ENCODE measurements around the gene ANAPC2.

Gene ANAPC2

GRCh38 chr9:137224830-137225694, 36.7 kb upstream of the ANAPC2 start, which contains the start of gene CYSRT1:
Gene CYSRT1, plus strand, starts transcription at chr9:137225174. Its CDS starts 448 bp downstream, at chr9:137225622.
- Histone ChIP-seq H3K9me3 (no peaks in the 10 kb centered on the region), H3K36me3 (no peaks in the 10 kb centered on the region), H3K4me1 (ENCODE audit: control insufficient read depth in 1 of 2, insufficient read depth in 1 of 2, low read depth in 1 of 2, low read length in 1 of 2) (peaks cover 15 to 30% of the 10 kb centered on the region in 2 experiments), H3K27ac (peak within 1 kb of the TSS; percentile 87), H3K27me3 (peaks cover 88% of the 10 kb centered on the region), H3K4me3 (ENCODE audit: low read depth in 1 of 2, low read length in 1 of 2) (peak within 1 kb of the TSS; percentile 84 to 94)
- TF ChIP-seq CTCF (IDR thresholded peaks at IDR 0.05): no peak

DNA sequence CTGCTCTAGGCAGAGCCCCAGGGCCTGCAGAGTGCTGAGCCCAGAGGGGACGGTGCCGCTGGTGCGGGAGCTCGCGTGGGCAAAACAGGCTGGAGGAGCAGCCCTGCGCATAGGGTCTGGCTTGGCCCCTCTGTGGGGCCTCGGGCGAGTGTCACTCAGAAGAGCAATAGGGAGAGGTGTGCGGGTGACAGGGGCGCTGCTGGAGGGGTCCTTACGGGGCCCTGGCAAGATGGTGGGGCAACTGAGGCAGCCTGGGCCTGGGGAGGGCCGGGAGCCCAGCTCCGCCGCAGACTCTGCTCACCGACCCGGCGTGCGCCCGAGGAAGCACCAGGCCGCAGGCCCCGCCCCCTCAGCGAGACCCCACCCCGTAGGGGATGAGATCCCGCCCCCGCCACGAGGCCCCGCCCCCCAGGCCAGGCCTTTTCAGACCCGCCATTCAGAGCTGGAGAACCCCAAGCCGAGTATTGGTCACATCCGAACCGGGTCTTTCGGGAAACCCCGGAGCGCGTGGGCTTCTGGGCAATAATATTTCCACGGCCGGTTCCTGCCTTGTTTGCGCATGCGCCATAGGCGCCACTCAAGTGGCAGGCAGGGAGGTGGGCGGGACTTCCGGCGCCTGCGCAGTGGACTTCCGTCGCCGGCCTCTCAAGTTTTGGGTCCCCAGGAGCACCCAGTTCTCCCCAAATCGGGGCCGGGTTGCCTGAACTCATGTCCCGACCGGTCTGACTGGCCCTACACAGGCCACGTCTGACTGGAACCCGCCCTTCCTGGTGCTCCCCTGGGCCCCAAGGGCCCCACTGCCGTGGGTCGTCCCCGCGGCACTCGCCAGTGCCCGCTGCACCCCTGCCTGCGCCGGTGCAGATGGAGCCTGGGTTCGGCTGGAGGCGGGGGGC, 35.0 kb upstream of the ANAPC2 start:
- Histone ChIP-seq H3K36me3 (peaks cover 2% of the 10 kb centered on the region), H3K9me3 (no peaks in the 10 kb centered on the region), H3K4me1 (ENCODE audit: control insufficient read depth in 1 of 2, insufficient read depth in 1 of 2, low read depth in 1 of 2, low read length in 1 of 2) (peaks cover 15 to 30% of the 10 kb centered on the region in 2 experiments), H3K27me3 (peaks cover 75% of the 10 kb centered on the region), H3K27ac (peak overlapping the region; percentile 87), H3K4me3 (ENCODE audit: low read depth in 1 of 2, low read length in 1 of 2) (peak overlapping the region; percentile 84 to 94)
- peak; percentile 26 for TF ChIP-seq CTCF (IDR thresholded peaks at IDR 0.05)

DNA sequence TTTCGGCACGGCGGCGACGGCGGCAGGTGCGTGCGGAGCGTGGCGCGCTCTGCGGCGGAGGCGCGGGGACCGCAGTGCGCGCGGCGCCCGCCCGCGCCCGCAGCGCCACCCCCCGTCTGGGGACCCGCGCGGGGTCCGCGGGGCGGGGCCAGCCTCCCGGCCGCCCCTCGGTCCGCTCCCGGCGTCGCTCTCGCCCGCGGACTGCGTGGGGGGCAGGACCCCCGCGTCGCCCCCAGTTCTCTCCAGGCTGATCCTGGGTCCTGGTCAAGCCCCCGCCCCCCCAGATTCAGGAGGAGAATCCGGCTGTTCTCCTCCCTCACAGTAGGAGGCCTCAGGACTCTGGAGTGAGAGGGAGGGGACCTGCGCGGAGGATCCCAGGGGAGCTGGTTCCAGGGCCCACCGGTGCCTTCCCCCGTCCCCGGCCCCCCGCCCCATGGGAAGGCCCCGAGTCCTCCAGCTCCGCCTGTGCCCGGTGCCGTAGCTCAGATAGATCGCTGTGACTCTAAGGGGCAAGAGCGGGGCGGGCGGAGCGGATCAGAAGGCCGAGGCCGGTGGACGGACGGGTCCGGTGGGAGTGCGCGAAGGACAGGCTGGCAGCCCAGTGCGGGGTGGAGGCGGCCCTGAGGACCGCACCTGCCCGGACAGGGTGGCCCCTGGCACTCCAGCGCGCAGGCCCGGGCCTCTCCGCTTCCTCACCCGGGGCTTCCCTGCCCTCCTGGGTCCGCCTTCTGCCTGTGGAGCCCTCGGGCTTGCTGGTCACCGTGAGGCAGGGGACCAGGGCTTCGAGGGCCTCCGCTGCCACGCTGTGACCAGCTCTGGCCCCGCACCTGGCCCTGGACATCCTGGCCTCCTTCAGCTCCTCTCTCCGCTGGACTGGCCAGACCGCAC, 34.1 kb upstream of the ANAPC2 start, which contains the start of gene RNF208:
TSS of gene RNF208 (minus strand) at position 51 of the 888 bp plus-strand sequence. CDS start 1,028 bp downstream, outside the sequence.
- Histone ChIP-seq H3K27ac (peak within 1 kb of the TSS; percentile 87), H3K9me3 (no peaks in the 10 kb centered on the region), H3K4me1 (ENCODE audit: control insufficient read depth in 1 of 2, insufficient read depth in 1 of 2, low read depth in 1 of 2, low read length in 1 of 2) (peaks cover 15 to 30% of the 10 kb centered on the region in 2 experiments), H3K36me3 (peaks cover 11% of the 10 kb centered on the region), H3K27me3 (peaks cover 66% of the 10 kb centered on the region), H3K4me3 (ENCODE audit: low read depth in 1 of 2, low read length in 1 of 2) (peak within 1 kb of the TSS; percentile 84 to 94)
- no peak for TF ChIP-seq CTCF (IDR thresholded peaks at IDR 0.05)

- Histone ChIP-seq H3K36me3 (peaks cover 19% of the 10 kb centered on the region), H3K4me1 (ENCODE audit: control insufficient read depth in 1 of 2, insufficient read depth in 1 of 2, low read depth in 1 of 2, low read length in 1 of 2) (peaks cover 15 to 30% of the 10 kb centered on the region in 2 experiments), H3K9me3 (no peaks in the 10 kb centered on the region), H3K27ac (no peak overlapping the region), H3K27me3 (peaks cover 58% of the 10 kb centered on the region), H3K4me3 (ENCODE audit: low read depth in 1 of 2, low read length in 1 of 2) (no peak overlapping the region)
- TF ChIP-seq CTCF (IDR thresholded peaks at IDR 0.05): no peak
Observed at GRCh38 chr9:137221506-137222111, 33.2 kb upstream of the ANAPC2 start.

All from neutrophil (primary cell).